OCI-LY3 (cell line): Measurements from ENCODE around the gene BST1.

Experiments
- H2AFZ ChIP-seq: fragments of 200-600, 300-600 bp; shearing (Covaris generic); 2 replicates; pipeline ENCODE4 v1.6.0; 2014; ENCODE audit warnings: antibody characterized with exemption, low read depth, low read length
- H3K27ac ChIP-seq: fragments of 200-600, 300-600 bp; sonication (generic); 2 replicates; pipeline ENCODE4 v1.5.1; 2014; ENCODE audit warnings: mild to moderate bottlenecking, low read length, moderate library complexity, mixed read lengths
- H3K27me3 ChIP-seq: fragments of 200-600, 300-600 bp; sonication (generic); 2 replicates; pipeline ENCODE4 v1.6.1; 2014; ENCODE audit warnings: low read depth, low read length, mixed read lengths
- H3K36me3 ChIP-seq: fragments of 200-600, 300-600 bp; sonication (generic); replicated peaks from 2 replicates; pipeline ENCODE3; 2014; ENCODE audit warnings: low read depth, low read length, mixed read lengths
- H3K4me1 ChIP-seq: fragments of 300-600, 200-600 bp; sonication (generic); 2 replicates; pipeline ENCODE4 v1.6.1; 2014; ENCODE audit warnings: low read length, mixed read lengths
- H3K4me2 ChIP-seq: fragments of 200-600, 300-600 bp; sonication (generic); 2 replicates; pipeline ENCODE4 v1.6.1; 2014; ENCODE audit warnings: low read length, mixed read lengths
- H3K4me3 ChIP-seq: fragments of 300-600, 200-600 bp; sonication (generic); 2 replicates; pipeline ENCODE4 v1.5.1; 2014; ENCODE audit warnings: antibody characterized with exemption, mild to moderate bottlenecking, low read length, moderate library complexity
- H3K79me2 ChIP-seq: fragments of 300-600, 200-600 bp; shearing (Covaris generic); 2 replicates; pipeline ENCODE4 v1.6.1; 2014; ENCODE audit warnings: mild to moderate bottlenecking, low read length, mixed read lengths
- H3K9ac ChIP-seq: fragments of 300-600, 200-600 bp; shearing (Covaris generic); 2 replicates; pipeline ENCODE4 v1.6.0; 2014; ENCODE audit warnings: mild to moderate bottlenecking, low read length, moderate library complexity
- H3K9me3 ChIP-seq: fragments of 200-600, 300-600 bp; shearing (Covaris generic); 2 replicates; pipeline ENCODE4 v1.6.1; 2014; ENCODE audit warnings: low read length, mixed read lengths; ENCODE audit not compliant: insufficient read depth
- H4K20me1 ChIP-seq: fragments of 200-600, 300-600 bp; sonication (generic); 2 replicates; pipeline ENCODE4 v1.6.1; 2016; ENCODE audit warnings: low read length, mixed read lengths; ENCODE audit not compliant: insufficient read depth
- EZH2phosphoT487 ChIP-seq: fragments of 200-600 bp; shearing (Covaris generic); IDR thresholded peaks from 2 replicates; pipeline ENCODE4 v1.6.1; 2018; ENCODE audit warnings: antibody characterized with exemption, mixed run types, low read depth
- TF ChIP-seq, protein P1 (sequence below): fragments of 200-600, 300-600 bp; sonication (generic); IDR thresholded peaks from 2 replicates; pipeline ENCODE4 v1.5.1; 2014; ENCODE audit warnings: antibody characterized with exemption, low read length, low read depth

Gene BST1

DNA sequence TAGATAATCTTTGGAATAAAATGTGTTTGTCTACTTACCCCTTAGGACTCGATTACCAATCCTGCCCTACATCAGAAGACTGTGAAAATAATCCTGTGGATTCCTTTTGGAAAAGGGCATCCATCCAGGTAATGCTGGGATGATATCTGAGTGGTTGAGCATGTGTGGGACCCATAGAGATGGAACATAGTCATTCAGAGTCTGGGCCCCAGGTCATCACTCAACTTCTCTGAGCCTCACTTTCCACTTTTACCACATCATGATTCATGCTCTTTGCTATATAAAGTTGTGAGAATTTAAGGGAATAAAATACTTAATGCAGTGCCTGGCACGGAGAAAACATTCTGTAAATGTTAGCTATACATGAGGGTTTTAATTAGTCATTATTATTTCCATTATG, 8.9 kb downstream of the BST1 start:
- H3K9ac ChIP-seq: no peak overlapping the region
- H3K36me3 ChIP-seq: no peaks in the 10 kb centered on the region
- no peaks in the 10 kb centered on the region for H3K79me2 ChIP-seq
- H4K20me1 ChIP-seq: no peaks in the 10 kb centered on the region
- no peaks in the 10 kb centered on the region for H3K9me3 ChIP-seq
- no peak overlapping the region for H3K27ac ChIP-seq
- H2AFZ ChIP-seq: no peak overlapping the region
- H3K4me1 ChIP-seq: no peaks in the 10 kb centered on the region
- H3K4me2 ChIP-seq: no peak overlapping the region
- no peaks in the 10 kb centered on the region; the same call in 1 of the 2 replicates for H3K27me3 ChIP-seq
- no peak overlapping the region for H3K4me3 ChIP-seq
- TF ChIP-seq, protein P1, sequence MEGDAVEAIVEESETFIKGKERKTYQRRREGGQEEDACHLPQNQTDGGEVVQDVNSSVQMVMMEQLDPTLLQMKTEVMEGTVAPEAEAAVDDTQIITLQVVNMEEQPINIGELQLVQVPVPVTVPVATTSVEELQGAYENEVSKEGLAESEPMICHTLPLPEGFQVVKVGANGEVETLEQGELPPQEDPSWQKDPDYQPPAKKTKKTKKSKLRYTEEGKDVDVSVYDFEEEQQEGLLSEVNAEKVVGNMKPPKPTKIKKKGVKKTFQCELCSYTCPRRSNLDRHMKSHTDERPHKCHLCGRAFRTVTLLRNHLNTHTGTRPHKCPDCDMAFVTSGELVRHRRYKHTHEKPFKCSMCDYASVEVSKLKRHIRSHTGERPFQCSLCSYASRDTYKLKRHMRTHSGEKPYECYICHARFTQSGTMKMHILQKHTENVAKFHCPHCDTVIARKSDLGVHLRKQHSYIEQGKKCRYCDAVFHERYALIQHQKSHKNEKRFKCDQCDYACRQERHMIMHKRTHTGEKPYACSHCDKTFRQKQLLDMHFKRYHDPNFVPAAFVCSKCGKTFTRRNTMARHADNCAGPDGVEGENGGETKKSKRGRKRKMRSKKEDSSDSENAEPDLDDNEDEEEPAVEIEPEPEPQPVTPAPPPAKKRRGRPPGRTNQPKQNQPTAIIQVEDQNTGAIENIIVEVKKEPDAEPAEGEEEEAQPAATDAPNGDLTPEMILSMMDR: no peak
- no peak for TF ChIP-seq EZH2phosphoT487

DNA sequence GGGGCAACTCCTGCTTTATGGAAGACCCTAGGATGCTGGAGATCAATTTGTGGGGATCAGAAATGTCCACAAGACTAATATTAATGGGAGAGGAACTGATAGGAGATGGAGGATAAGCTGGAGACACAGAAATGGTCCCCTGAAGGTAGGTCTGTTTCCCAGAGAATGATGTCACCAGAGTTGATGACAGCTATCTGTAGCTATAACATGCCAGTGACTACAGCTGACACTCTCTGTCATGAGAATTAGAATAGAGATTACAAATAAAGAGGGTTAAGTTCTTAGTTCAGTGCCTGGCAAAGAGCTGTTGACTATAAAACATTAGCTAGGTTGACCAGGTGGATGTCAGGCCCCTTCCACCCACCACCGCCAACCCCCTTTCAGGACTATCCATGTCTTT, 9.3 kb downstream of the BST1 start:
- no peak overlapping the region for H3K9ac ChIP-seq
- no peaks in the 10 kb centered on the region for H3K36me3 ChIP-seq
- TF ChIP-seq, protein P1: no peak
- TF ChIP-seq EZH2phosphoT487: no peak
- no peak overlapping the region for H3K4me2 ChIP-seq
- H2AFZ ChIP-seq: no peak overlapping the region
- no peaks in the 10 kb centered on the region for H4K20me1 ChIP-seq
- H3K79me2 ChIP-seq: no peaks in the 10 kb centered on the region
- H3K4me3 ChIP-seq: no peak overlapping the region
- no peaks in the 10 kb centered on the region for H3K4me1 ChIP-seq
- H3K9me3 ChIP-seq: no peaks in the 10 kb centered on the region
- H3K27ac ChIP-seq: no peak overlapping the region
- no peaks in the 10 kb centered on the region; the same call in 1 of the 2 replicates for H3K27me3 ChIP-seq

GRCh38 chr4:15714141-15714540, 11.3 kb downstream of the BST1 start:
- H3K4me2 ChIP-seq: no peak overlapping the region
- no peak overlapping the region for H3K4me3 ChIP-seq
- TF ChIP-seq EZH2phosphoT487: no peak
- TF ChIP-seq, protein P1: no peak
- H3K27me3 ChIP-seq: no peaks in the 10 kb centered on the region; the same call in 1 of the 2 replicates
- H3K4me1 ChIP-seq: no peaks in the 10 kb centered on the region
- H3K79me2 ChIP-seq: no peaks in the 10 kb centered on the region
- no peaks in the 10 kb centered on the region for H4K20me1 ChIP-seq
- no peak overlapping the region for H3K27ac ChIP-seq
- no peaks in the 10 kb centered on the region for H3K36me3 ChIP-seq
- H3K9me3 ChIP-seq: no peaks in the 10 kb centered on the region
- no peak overlapping the region for H2AFZ ChIP-seq
- no peak overlapping the region for H3K9ac ChIP-seq

DNA sequence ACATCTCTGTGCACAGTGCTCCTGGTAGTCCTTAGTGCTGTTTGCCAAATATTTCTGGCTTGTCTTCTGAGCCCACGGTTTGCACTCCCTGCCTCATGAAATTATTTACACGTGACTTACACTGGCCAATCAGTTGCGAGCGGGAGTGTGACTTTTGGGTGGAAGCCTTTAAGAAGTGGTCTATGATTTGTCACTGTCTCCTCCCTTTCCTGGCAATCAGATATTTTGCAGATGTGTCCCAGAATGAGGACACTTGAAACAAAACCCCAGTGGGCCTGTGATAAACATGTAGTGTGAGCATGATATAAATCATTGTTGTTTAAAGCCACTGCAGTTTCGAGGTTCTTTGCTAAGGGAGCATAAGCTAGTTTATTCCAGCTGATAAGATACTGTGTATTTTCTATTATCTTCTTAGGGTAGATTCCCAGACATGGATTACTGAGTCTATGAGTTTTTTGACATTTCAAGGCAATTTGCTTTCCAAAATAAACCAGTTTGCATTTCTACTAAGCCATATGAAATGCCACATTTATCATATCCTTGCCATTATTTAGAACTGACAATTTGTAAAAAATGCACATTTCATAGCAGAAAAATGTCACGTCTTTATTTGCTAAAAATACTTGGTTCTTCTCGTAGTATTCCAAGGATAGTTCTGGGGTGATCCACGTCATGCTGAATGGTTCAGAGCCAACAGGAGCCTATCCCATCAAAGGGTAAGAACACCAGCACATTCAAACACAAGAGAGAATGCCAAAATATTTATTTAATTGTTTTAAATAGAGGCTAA, 12.0 kb downstream of the BST1 start:
- H3K4me1 ChIP-seq: no peaks in the 10 kb centered on the region
- H2AFZ ChIP-seq: no peak overlapping the region
- no peaks in the 10 kb centered on the region; the same call in 1 of the 2 replicates for H3K27me3 ChIP-seq
- H3K4me3 ChIP-seq: no peak overlapping the region
- H3K36me3 ChIP-seq: no peaks in the 10 kb centered on the region
- H3K79me2 ChIP-seq: no peaks in the 10 kb centered on the region
- no peak overlapping the region for H3K4me2 ChIP-seq
- TF ChIP-seq, protein P1: no peak
- no peak for TF ChIP-seq EZH2phosphoT487
- no peak overlapping the region for H3K27ac ChIP-seq
- no peaks in the 10 kb centered on the region for H3K9me3 ChIP-seq
- H4K20me1 ChIP-seq: no peaks in the 10 kb centered on the region
- no peak overlapping the region for H3K9ac ChIP-seq
